IMR-90 (cell line): ENCODE measurements around the gene FGF2. TPM values are rescaled to one million over a fixed set of nuclear protein-coding genes. Genes with fewer than 3 reads are reported as not detected.

Source experiments
- ATAC-seq: fragments of 200-7000 bp; cut with Tn5 transposase; 2 replicates; pipeline ENCODE4 v1.9.1; 2020; ENCODE audit warnings: low read depth, mild to moderate bottlenecking, moderate library complexity
- BruUV-seq: library from RNA; stranded (reverse); fragments of 400-500 nt; replicated peaks from 2 replicates; lab custom pipeline; 2021; lab: Mats Ljungman, UMichigan
- CTCF ChIA-PET: fragments of 300-600 bp; formaldehyde crosslinking; extraction: SDS; loops from one replicate; lab custom pipeline; 2021; ENCODE audit warnings: antibody characterized with exemption; lab: Yijun Ruan, JAX
- POLR2A ChIA-PET: fragments of 300-600 bp; sonication (Branson Sonifier 250); formaldehyde crosslinking; loops from one replicate; lab custom pipeline; 2022; ENCODE audit warnings: antibody characterized with exemption; ENCODE audit not compliant: unreplicated experiment; lab: Charles Lee
- DNase-seq: peaks from one replicate; pipeline ENCODE4 v3.0.0; 2013
- H2AFZ ChIP-seq: replicated peaks from 2 replicates; pipeline ENCODE3; 2013; ENCODE audit warnings: low read length, mild to moderate bottlenecking; ENCODE audit not compliant: poor library complexity
- H2AK5ac ChIP-seq: 2 replicates; pipeline ENCODE4 v1.6.1; 2013; ENCODE audit warnings: low read depth, low read length, inconsistent platforms
- H2AK9ac ChIP-seq: replicated peaks from 2 replicates; pipeline ENCODE3; 2013; ENCODE audit warnings: mild to moderate bottlenecking, low read depth, low read length, moderate library complexity; ENCODE audit not compliant: poor library complexity
- H2BK120ac ChIP-seq: 2 replicates; pipeline ENCODE4 v1.6.1; 2013; ENCODE audit warnings: low read depth, low read length, inconsistent platforms
- H2BK15ac ChIP-seq: 3 replicates; pipeline ENCODE4 v1.6.1; 2013; ENCODE audit warnings: low read depth, low read length, inconsistent platforms
- H2BK20ac ChIP-seq: 2 replicates; pipeline ENCODE4 v1.6.1; 2013; ENCODE audit warnings: low read depth, mild to moderate bottlenecking, inconsistent platforms, low read length, moderate library complexity
- H2BK5ac ChIP-seq: 2 replicates; pipeline ENCODE4 v1.6.1; 2013; ENCODE audit warnings: mild to moderate bottlenecking, low read depth, low read length, inconsistent platforms; ENCODE audit not compliant: poor library complexity, severe bottlenecking
- H3K14ac ChIP-seq: replicated peaks from 2 replicates; pipeline ENCODE4 v1.6.1; 2013; ENCODE audit warnings: low read depth, low read length, inconsistent platforms
- H3K18ac ChIP-seq: 2 replicates; pipeline ENCODE4 v1.6.1; 2013; ENCODE audit warnings: low read depth, low read length, control low read depth
- H3K23ac ChIP-seq: 2 replicates; pipeline ENCODE4 v1.6.1; 2013; ENCODE audit warnings: low read depth, low read length, inconsistent platforms
- H3K27ac ChIP-seq: 2 replicates; pipeline ENCODE4 v1.5.1; 2013; ENCODE audit warnings: mild to moderate bottlenecking, control low read depth, low read length; ENCODE audit not compliant: insufficient read depth
- H3K27me3 ChIP-seq: 2 replicates; pipeline ENCODE4 v1.6.1; 2013; ENCODE audit warnings: low read length; ENCODE audit not compliant: control insufficient read depth, insufficient read depth
- H3K36me3 ChIP-seq: 2 replicates; pipeline ENCODE4 v1.6.1; 2013; ENCODE audit warnings: low read length, mixed read lengths; ENCODE audit not compliant: control insufficient read depth, insufficient read depth
- H3K4ac ChIP-seq: 2 replicates; pipeline ENCODE4 v1.6.1; 2013; ENCODE audit warnings: low read depth, low read length, inconsistent platforms
- H3K4me1 ChIP-seq: 2 replicates; pipeline ENCODE4 v1.6.1; 2013; ENCODE audit warnings: low read length, mixed read lengths; ENCODE audit not compliant: control insufficient read depth, insufficient read depth
- H3K4me2 ChIP-seq: 2 replicates; pipeline ENCODE4 v1.6.1; 2013; ENCODE audit warnings: low read depth, mild to moderate bottlenecking, control low read depth, low read length, moderate library complexity
- H3K4me3 ChIP-seq: 2 replicates; pipeline ENCODE4 v1.5.1; 2013; ENCODE audit warnings: low read depth, mild to moderate bottlenecking, control low read depth, low read length, moderate library complexity; ENCODE audit not compliant: insufficient read depth
- H3K56ac ChIP-seq: 2 replicates; pipeline ENCODE4 v1.6.1; 2013; ENCODE audit warnings: low read length, inconsistent platforms; ENCODE audit not compliant: insufficient read depth; ENCODE audit errors: extremely low read depth
- H3K79me1 ChIP-seq, 2 experiments: 2 replicates each; pipeline ENCODE4 v1.6.1; 2013; ENCODE audit warnings: low read length in 2 of 2, inconsistent platforms in 1 of 2, low read depth in 1 of 2
- H3K9ac ChIP-seq: 2 replicates; pipeline ENCODE4 v1.6.1; 2013; ENCODE audit warnings: low read depth, low read length, control low read depth
- H3K9me1 ChIP-seq: 2 replicates; pipeline ENCODE4 v1.6.1; 2013; ENCODE audit warnings: low read length, inconsistent platforms; ENCODE audit not compliant: insufficient read depth
- H3K9me3 ChIP-seq: 2 replicates; pipeline ENCODE4 v1.6.1; 2013; ENCODE audit warnings: low read length; ENCODE audit not compliant: control insufficient read depth, insufficient read depth
- H4K20me1 ChIP-seq: 2 replicates; pipeline ENCODE4 v1.6.1; 2013; ENCODE audit warnings: low read length, inconsistent platforms; ENCODE audit not compliant: insufficient read depth
- H4K5ac ChIP-seq: 2 replicates; pipeline ENCODE4 v1.6.1; 2013; ENCODE audit warnings: mild to moderate bottlenecking, low read depth, low read length, control low read depth
- H4K8ac ChIP-seq, 2 experiments: 2 replicates each; pipeline ENCODE4 v1.6.1; 2013; ENCODE audit warnings: low read depth in 2 of 2, low read length in 2 of 2, control low read depth in 1 of 2, inconsistent platforms in 1 of 2
- H4K91ac ChIP-seq: 2 replicates; pipeline ENCODE4 v1.6.1; 2013; ENCODE audit warnings: low read depth, low read length, inconsistent platforms; ENCODE audit not compliant: insufficient read depth
- BHLHE40 ChIP-seq: fragments of 150-350 bp; IDR thresholded peaks from 2 replicates; pipeline ENCODE4 v1.6.1; 2016; ENCODE audit warnings: mild to moderate bottlenecking, low read depth, low read length
- CHD1 ChIP-seq: IDR thresholded peaks from 2 replicates; pipeline ENCODE4 v1.6.1; 2012; ENCODE audit warnings: low read depth, low read length, improper control_type of control experiment
- WGBS, 2 experiments: methylation state at CpG; one replicate each; pipeline versions ENCODE4 v1.1.5 to v1.1.7; 2013; ENCODE audit warnings: missing lambda C conversion rate in 2 of 2; ENCODE audit not compliant: insufficient read length in 1 of 2; ENCODE audit errors: extremely low coverage in 2 of 2; 5-methylcytosine and 5-hydroxymethylcytosine counted together
- dilution Hi-C: fragments of 300-500 bp; cut with HindIII; formaldehyde crosslinking; loops from one replicate; pipeline ENCODE4 v1.14.3; 2018; ENCODE audit warnings: low sequenced_read_pairs; ENCODE audit not compliant: unreplicated experiment
- in situ Hi-C: fragments of 300-500 bp; cut with MboI; formaldehyde crosslinking; loops from 3 replicates; pipeline ENCODE4 v1.14.3; 2019; ENCODE audit warnings: low sequenced_read_pairs, inconsistent platforms, mixed read lengths
- intact Hi-C: fragments of 100-400 bp; cut with micrococcal nuclease; formaldehyde crosslinking; loops from 2 replicates; pipeline ENCODE4 v1.10.0; 2022
- polyA plus RNA-seq, 3 experiments: library from polyadenylated mRNA; depleted of rRNA; stranded (reverse); fragments of >200 nt; gene quantifications; 2 replicates each; pipeline ENCODE4 v1.2.3, GENCODE V29; 2012; ENCODE audit warnings: low replicate concordance in 1 of 3
- total RNA-seq: library from RNA; depleted of rRNA; stranded (reverse); fragments of >200 nt; gene quantifications from 2 replicates; pipeline ENCODE4 v1.2.3, GENCODE V29; 2012
- TF ChIP-seq, protein P1 (sequence below): fragments of 150-350 bp; IDR thresholded peaks from 2 replicates; pipeline ENCODE4 v1.6.1; 2016; ENCODE audit warnings: low read depth, mild to moderate bottlenecking, low read length, moderate library complexity, borderline replicate concordance

The FGF2 gene
- total and polyA plus RNA-seq, 2 of the 4 experiments (the other 2 are of a cell fraction): 12.9 to 27.1 TPM

DNA sequence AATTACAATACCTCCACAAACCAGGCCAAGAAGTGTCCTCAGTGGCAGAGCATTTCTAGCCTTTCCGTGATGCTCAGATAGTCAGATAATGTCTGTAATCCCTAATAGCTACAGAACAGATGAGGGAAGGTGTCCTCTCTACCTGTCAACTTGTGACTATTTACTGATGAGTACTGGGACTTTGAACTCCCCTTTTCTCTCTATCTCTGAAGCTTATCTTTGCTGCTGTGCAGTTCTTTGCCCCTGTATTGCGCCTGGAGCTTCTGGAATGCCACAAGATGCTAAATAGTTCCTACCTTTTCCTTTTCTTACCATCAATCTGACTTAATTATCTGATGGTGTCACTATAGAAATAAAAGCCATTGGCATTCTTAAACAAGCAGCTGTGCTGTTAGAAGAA, 30.5 kb downstream of the FGF2 start:
- no TSS peak for BruUV-seq
- dilution Hi-C loops (no loop called here), intact Hi-C loops (no loop called here), in situ Hi-C loops (no loop called here)
- Histone ChIP-seq H3K79me1 (peaks cover 30 to 81% of the 10 kb centered on the region in 2 experiments), H3K18ac (no peak overlapping the region), H2AK5ac (no peak overlapping the region), H3K4me2 (no peak overlapping the region), H3K27me3 (no peaks in the 10 kb centered on the region), H3K36me3 (peaks cover 1% of the 10 kb centered on the region; the same call in 1 of the 2 replicates), H3K14ac (no peak overlapping the region), H2BK5ac (no peak overlapping the region), H3K4ac (no peak overlapping the region), H3K4me1 (peaks cover 11% of the 10 kb centered on the region), H4K8ac (no peak overlapping the region), H3K27ac (no peak overlapping the region), H4K5ac (no peak overlapping the region), H2BK120ac (no peak overlapping the region), H3K56ac (no peak overlapping the region), H4K20me1 (peaks cover 41% of the 10 kb centered on the region; the same call in 1 of the 2 replicates), H2BK20ac (no peak overlapping the region), H2BK15ac (no peak overlapping the region), H3K4me3 (no peak overlapping the region), H3K9me1 (peaks cover 11% of the 10 kb centered on the region), H3K9me3 (no peaks in the 10 kb centered on the region), H2AK9ac (no peak overlapping the region), H3K23ac (0 out of 2 replicates have a peak overlapping the region, but pooled peaks have one; percentile 31), H4K91ac (no peak overlapping the region), H2AFZ (no peak overlapping the region), H3K9ac (no peak overlapping the region)
- no peak for DNase-seq
- ChIA-PET CTCF (interaction anchor here (1.2 kb wide), 1 partner anchor 58 kb away, joined by 3 read pairs; no protein-coding TSS in a partner anchor), POLR2A (no interaction called here)
- TF ChIP-seq BHLHE40 (no peak), CHD1 (no peak)
- TF ChIP-seq, protein P1, sequence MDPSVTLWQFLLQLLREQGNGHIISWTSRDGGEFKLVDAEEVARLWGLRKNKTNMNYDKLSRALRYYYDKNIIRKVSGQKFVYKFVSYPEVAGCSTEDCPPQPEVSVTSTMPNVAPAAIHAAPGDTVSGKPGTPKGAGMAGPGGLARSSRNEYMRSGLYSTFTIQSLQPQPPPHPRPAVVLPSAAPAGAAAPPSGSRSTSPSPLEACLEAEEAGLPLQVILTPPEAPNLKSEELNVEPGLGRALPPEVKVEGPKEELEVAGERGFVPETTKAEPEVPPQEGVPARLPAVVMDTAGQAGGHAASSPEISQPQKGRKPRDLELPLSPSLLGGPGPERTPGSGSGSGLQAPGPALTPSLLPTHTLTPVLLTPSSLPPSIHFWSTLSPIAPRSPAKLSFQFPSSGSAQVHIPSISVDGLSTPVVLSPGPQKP: no peak
- WGBS, 2 experiments: no CpG with 5 or more reads among the region's 2 CpGs
- ATAC-seq: no peak
